ENCODE measurements around the gene COL12A1. TPM values are rescaled to one million over a fixed set of nuclear protein-coding genes. Genes with fewer than 3 reads are reported as not detected.

Gene COL12A1
- total RNA-seq = 95.0 and 97.0 TPM in 2 replicates

DNA sequence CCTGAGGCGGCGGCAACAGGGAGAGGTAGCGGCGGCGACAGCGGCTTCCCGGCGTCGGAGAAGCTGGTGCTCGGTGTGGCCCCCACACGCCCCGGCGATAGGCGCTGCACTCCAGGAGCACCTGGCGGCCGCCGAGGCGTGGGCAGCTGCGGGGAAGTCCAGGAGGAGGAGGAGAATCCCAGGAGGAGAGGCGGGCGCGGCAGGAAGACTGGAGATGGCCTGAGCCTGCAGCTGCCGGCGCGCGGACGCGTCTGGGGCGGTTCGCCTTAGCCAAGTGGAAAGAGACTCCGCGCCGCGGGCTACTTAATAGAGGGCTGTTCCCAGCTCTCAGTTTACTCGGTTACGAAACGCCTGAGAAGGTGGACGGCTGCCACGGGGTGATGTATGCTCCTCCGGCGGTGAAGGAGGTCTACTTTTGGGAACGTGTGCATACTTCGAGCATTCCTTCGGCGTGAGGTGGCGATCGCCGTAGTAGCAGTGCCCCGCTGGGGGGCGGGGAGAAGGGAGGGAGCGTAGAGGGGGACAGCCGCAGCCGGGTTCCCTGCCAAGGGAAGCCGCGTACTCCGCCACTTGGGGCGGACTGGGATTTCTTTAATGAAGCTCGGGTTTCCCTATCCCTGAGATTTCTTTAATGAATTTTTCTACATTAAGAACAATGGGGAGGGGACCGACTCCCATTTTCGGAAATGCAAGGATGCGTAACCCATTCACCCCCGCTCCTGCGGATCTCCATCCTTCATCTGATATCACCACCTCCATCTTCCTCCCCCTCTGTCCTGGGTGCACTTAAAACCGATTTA is at the start of gene COL12A1:
Gene COL12A1, minus strand, starts transcription at position 278 of the 800 bp plus-strand sequence. CDS start 3,261 bp downstream, outside the sequence.

DNA sequence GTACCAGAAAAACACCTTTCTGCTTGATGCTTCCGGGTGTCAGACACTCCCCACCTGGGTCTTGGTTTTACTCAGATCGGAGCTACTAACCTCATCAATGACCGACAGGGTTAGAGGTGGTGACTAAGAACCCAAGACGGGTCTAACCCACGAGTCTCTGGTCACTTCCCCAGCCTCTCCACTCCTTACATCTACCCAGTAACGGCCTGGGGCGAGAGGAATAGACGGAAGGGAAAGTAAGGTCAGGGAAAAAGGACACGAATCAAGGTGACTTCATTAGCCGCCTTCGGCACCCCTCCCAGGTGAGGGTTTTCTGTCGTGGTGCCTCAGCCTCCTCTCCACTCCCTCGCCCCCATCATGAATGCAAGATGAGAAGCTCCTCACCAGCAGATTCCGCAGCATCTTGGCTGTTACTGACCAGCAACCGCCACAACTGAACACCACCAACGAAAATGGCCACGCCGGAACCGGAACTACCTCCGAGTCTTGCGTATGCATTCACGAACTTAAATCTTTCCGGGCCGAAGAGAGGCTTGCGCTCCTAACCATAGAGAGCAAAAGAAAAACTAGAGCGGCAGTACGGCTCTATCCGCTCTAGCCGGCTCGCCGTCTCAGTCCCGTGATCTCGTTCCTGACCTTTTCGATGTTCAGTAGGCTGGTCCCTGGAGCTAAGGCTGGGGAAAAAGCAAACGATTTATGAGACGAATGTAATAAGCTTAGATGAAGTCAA is 37.6 kb upstream of the COL12A1 start, which contains the start of gene COX7A2:
Gene COX7A2, minus strand, starts transcription at position 469 of the 730 bp plus-strand sequence. Its CDS starts 67 bp downstream, at position 402.

Other genes with a start within 250 kb of the COL12A1 start
- gene COX7A2, start 37.7 kb upstream of the COL12A1 start, total RNA-seq = 98.0 and 282 TPM in 2 replicates
- 48.3 and 57.7 TPM in 2 replicates for gene TMEM30A, start 78.7 kb upstream of the COL12A1 start, total RNA-seq

All from mesangial cell (primary cell).